ENCODE measurements around the gene STRBP.

The STRBP gene

DNA sequence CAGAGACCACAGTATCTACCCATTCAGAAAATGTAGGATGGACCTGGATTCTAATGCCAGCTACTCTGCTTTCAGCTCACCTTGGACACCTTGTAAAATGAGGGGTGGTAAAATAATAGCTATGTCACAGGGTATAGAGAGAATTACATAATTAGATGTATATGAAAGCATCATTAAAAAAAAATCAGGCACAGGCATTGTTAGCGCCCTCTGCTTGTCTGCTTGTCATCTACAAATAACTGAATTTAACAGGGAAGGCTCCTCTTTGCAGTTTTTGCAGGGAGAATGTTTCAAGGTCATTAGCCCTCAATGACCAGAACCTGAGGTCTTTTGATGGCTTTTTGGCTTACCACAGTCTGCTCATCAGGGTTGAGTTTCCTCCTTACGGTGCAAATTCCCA, 176.9 kb downstream of the STRBP start:
- no peak for DNase-seq

- no peak for DNase-seq
These were observed 177.4 kb downstream of the STRBP start for GRCh38 chr9:123090956-123091355.

DNA sequence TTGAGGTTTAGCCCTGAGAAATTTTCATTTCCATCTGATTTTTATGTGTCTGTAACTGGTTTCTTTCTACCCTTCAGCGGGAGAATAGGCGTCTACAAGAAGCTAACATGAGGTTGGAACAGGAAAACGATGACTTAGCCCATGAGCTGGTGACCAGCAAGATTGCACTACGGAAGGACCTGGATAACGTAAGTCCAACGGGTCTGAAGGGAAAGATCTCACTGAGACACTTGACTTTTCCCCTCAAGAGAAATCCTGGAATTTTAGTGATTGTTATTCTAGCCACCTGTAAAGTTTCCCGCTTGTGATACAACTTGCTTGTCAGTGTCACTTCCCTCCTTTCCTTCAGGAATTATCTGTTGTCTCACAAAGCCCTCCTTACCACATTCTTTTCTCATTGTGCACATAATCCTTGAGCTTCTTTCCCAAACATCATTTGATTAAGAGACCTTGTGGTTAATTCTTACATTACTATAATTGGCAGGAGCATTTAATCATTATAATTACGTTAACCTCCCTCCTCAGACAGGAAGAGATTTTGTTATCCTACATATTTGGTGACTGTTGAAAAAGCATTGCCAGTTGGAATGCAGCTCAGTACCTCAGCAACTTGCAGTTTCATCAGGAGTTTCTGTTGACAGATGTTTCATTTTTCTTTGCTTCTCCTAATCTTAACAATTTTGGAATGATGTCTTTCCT, 178.0 kb downstream of the STRBP start:
- no peak for DNase-seq

- DNase-seq, result no peak
These were observed 178.6 kb downstream of the STRBP start for GRCh38 chr9:123089790-123090189.

DNA sequence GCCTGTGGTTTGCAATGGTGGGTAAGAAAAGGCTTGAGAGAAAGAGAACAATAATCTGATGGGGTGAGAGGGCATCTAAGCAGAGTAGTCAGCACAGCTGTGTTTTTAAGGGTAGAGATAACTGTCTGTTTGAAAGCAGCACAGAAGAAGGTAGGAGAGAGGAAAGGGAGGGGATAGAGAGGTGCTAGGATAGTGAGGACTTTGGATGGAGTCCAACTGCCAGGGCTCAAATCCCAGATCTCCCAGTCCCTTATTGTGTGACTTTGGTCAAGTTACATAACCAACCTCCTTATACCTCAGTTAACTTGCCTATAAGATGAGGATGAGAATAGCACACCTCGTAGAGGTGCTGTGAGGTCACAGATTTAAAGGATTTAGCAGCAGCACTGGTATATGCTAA, 179.3 kb downstream of the STRBP start:
- DNase-seq, result no peak

DNA sequence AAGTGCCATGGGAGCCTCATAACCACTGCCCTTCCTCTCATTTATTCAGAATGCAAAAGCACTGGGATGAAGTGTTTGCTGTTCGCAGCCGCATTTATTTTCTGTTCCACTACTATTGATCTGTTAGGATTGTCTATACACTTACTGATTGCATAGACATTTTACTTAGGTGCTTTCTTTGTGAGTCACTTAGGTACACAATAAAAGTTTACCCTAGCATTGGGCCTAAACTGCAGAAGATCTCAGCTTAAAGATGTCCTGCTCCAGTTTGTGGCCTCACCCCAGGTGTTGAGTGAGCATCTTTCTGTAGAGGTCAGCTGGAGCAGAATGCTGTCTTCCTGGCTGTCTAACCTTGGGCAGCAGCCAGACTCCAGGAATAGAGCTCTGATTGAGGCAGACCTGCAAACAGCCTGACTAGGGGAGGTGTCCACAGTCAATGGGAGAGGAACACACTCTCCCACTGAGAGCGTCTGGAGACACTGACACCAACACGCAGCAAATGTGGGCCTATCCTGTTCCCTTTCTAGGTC, 181.0 kb downstream of the STRBP start:
- no peak for DNase-seq

GRCh38 chr9:123085916-123086315, 182.5 kb downstream of the STRBP start:
- no peak for DNase-seq

DNA sequence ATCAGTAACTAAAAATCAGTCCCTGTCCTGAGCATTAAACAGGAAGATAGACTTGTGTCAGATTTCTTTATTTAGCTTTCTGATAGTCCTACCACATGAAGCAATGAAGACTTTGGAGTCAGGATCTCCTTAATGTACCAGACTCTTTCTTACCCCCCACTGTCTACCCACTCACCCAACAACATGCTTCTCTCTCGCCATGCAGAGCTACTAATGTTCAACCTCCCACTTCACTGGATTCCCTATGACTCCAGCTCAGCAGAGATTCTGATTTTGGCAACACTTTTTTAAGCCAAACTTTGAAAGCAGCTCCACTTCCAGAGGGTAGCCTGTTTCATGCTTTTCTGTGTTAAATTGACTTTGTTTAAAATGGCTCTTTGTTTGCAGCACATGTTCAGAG, 184.1 kb downstream of the STRBP start:
- DNase-seq, result no peak

DNA sequence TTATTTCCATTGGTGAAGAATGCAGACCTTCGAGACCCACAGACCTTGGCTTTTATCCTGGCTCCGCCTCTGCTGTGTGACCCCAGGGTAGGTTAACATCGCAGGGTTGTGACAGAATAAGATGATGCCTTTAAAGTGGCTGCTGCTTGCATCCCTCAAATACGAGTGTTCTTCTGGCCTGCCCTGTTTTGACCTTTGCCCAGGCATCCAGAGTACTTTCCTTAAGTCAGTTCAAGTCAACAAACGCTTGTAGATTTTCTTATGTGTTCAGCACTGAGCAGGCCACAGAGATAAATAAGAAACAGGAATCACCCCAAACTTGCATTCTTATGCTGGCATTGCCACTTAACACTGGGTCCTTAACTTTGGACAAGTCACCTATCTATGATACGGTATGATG, 184.7 kb downstream of the STRBP start:
- no peak for DNase-seq

- no peak for DNase-seq
These were observed 186.6 kb downstream of the STRBP start for GRCh38 chr9:123081824-123082223.

GRCh38 chr9:123080444-123080843, 187.9 kb downstream of the STRBP start:
- no peak for DNase-seq

DNA sequence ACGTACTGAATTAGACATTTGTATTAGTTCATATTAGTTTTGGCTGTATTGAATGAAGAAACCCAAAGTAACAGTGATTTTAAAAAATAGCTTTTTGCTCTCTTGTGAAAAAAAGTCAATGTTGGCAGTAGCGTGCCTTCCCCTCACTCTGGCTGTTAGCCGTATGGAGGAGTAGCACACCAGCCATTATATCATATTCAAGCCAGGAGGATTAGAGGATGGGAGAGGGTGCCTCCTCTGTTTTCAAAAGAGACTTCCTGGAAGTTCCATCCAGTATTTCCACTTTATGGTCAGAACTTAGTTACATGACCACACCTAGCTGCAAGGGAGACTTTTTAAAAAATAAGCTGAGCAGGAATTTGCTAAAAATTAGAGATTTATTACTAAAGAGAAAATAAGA, 193.8 kb downstream of the STRBP start:
- no peak for DNase-seq

GRCh38 chr9:123073991-123074422, 194.4 kb downstream of the STRBP start:
- no peak for DNase-seq

DNA sequence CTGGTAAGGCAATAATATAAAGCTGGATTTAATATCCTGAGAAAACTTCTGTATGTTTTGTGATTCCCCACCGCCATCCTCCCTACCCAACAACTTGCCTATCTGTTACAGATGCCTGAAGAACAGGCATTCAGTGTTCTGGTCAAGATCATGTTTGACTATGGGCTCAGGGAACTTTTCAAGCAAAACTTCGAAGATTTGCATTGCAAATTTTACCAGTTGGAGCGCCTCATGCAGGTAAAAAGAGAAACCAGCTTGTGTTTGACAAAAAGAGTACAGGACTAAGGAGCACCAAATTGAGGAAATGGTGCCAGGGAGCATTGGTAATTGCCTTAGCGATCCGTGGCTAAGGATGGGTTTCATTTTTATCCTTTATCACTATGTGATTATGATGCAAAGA, 194.9 kb downstream of the STRBP start:
- DNase-seq, result no peak

DNA sequence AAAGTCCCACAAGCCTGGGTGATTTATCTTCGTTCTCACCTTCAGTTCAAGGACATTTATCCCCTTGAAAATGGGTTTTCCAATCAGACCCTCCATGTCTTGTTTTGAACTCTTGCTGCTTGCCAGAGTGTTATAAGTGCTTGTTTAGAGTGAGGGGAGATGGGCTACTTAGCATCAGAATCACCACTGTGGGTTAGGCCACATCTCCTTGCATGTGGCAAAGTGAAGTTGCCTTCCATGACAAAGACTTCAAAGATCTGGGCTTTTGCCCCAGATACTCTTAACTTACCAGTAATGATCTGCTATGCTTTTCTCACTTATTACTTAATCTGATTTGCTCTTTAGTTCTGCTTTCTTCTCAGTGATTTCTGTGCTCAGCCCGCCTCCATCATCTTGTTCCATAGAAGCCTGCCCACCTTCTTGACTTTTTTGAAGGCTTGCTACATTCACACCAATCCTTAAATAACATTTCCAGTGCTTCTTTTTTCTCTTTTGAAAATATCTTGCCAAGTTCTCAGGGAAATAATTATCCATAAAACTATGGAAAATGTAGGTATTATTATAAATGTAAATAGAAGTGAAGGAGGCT, 195.9 kb downstream of the STRBP start:
- no peak for DNase-seq

Measured in activated naive CD4-positive, alpha-beta T cell treated with Interleukin-2 at 50 U/mL for 16 hours (primary cell).